Dedifferentiated amniotic fluid mesenchymal stem cell (primary cell): ENCODE data around the gene KL.

Experiments
- DNase-seq: peaks from one replicate; pipeline ENCODE4 v3.0.0-alpha.2; 2016; ENCODE audit errors: extremely low spot score

Gene KL

GRCh38 chr13:33004511-33004910 lies 11.7 kb upstream of the KL start:
- DNase-seq, result no peak

GRCh38 chr13:33006134-33006533 lies 10.1 kb upstream of the KL start:
- no peak for DNase-seq

DNA sequence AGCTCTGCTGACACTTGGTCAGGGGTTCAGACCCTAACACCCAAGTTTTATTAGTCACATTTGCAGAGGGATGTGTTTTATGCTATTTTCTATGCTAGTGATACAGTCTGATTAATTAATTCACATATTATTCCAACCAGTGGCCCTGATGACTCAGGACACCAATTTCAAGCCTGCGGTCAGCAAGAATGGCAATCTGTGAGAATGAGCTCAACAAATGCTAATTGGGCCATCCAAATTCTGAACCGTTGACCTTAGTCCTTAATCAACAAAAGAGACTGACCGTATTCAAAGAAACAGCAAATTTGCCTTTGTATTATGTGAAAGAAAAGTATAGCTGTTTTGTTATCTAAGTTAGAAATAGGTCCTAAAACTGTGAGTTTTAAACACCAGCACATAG lies 9.6 kb upstream of the KL start:
- no peak for DNase-seq

DNA sequence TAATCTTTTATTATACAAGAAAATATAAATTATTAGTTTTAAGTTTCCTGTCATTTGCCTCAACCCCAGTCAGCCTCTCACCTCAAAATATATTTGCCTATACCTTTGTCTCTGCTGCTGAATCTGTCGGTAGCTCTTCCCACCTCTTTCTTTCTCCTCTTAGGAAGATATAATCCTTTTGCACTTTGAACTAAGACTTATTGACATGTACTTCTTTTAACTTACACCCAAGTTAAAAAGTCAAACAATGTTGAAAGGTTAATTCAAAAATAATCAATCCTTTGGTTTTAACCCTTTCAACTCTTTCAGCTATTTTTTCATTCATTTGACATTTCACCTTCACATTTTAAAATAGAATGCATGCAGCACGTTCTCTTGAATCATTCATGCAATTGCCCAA lies 9.0 kb upstream of the KL start:
- DNase-seq, result no peak

DNA sequence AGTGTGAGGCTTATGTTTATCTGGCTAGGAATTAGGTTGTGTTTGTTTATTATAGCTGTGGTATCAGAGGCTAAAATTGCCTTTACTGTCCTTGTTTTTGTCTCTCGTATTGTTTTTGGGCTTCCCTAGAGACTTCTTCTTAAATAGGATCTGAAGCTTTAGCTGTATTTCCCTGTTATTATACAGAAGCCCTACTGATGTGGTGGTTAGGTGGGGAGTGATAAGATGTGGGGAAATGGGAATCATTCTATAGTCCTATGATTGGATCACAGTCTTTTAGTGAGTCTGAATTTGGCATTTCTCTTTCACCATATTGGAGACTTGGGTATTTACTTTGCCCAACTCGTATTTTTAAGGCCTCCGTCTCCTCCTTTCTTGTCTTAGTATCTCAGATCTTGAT lies 8.3 kb upstream of the KL start:
- no peak for DNase-seq

GRCh38 chr13:33008946-33009722 lies 7.1 kb upstream of the KL start:
- no peak for DNase-seq

DNA sequence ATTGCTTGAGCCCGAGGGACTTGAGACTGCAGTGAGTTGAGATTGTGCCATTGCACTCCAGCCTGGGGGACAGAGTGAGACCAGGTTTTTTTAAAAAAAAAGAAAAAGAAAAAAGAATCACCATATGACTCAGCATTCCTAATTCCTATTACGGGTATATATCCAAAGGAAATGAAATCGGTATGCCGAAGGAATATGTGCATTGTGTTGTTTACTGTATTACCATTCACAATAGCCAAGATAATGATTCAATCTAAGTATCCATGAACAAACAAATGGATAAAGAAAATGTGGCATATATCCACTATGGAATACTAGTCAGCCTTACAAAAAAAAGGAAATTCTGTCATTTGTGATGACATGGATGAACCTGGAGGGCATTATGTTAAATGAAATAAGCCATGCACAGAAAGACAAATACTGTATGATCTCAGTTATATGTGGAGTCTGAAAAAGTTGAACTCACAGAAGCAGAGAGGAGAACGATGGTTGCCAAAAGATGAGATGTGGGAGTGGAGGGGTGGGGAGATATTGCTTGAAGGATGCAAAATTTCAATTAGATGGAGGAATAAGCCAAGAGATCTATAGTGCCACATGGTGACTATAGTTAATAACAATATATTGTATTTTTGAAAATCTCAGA lies 4.3 kb upstream of the KL start:
- no peak for DNase-seq

DNA sequence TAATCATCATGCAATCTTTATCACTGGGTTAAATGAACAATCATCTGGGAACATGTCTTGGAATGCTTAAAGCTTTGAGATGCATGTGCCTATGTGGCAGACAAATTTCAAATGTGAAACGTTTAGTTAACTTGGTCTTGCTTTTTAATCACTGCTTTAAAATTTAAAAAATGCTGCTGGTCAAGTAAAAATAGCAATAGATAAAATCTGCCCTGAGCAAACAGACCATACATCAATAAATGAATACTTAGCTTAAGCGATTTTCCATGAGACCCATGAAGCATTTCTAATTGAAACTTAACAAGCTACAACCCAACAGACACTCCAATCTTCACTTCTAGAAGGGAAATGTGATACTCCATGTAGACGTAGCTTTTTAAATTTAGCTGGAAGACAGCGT lies 1.9 kb upstream of the KL start:
- no peak for DNase-seq

DNA sequence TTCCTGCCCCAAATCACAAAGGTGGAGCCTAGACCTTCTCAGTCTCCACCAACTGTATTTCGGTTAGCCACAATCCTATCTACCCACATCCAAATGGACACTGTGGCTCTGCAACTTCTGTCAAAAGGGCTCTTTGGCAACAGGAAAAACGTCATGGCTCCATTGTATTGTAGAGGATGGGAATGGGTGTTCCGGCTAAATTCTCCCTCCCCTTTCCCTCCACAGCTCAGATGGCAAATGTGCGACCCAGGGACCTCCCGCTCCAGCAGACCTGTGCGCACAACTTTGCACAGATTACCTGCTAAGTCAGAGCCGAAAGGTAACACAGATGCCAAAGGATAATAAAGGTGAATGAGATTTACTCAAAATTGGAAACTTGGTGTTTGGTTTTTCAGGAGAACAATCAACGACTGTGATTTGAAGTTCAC lies 968 bp upstream of the KL start:
- DNase-seq, result no peak

DNA sequence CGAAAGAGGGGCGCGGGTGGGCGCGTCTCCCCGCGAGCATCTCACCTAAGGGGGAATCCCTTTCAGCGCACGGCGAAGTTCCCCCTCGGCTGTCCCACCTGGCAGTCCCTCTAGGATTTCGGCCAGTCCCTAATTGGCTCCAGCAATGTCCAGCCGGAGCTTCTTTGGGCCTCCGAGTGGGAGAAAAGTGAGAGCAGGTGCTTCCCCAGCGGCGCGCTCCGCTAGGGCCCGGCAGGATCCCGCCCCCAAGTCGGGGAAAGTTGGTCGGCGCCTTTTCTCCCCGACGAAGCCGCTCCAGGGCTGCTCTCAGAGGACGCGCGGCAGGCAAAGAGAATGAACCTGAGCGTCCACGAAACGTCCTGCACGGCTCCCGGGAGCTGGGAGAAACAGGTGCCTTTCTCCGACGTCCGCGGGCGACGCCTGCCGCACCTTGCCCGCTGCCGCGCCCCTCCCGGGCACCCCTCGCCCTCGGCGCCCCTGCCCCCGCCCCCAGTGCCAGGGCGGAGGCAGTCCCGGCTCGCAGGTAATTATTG lies 366 bp upstream of the KL start:
- no peak for DNase-seq

DNA sequence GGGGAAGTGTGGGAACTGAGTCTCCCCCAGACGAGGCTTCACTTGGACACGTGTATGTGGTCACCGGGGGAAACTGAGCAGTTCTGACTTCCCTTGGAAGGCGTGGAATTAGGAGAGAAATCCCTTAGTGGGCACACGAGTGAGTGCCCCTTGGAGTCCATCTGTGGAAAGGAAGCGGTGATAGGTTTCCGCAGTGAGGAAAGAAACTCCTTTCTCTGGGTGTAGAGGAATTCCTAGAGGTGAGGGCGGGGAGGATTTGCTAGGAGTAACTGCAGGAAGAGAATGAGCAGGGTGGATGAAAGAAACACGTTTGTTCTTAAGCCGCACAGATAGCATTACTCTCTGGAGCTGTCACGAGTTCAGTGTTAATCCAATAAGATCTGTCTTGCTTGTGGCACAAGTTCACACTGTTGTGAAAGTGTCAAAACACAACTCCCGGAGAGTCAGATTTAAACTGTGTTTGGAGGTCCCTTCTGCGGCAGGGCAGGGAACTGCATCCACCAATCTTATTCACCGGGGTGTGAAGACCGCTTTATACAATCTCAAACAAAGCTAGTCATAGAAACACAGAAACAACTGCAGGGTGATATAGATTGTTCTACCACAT lies 1.2 kb downstream of the KL start:
- no peak for DNase-seq

DNA sequence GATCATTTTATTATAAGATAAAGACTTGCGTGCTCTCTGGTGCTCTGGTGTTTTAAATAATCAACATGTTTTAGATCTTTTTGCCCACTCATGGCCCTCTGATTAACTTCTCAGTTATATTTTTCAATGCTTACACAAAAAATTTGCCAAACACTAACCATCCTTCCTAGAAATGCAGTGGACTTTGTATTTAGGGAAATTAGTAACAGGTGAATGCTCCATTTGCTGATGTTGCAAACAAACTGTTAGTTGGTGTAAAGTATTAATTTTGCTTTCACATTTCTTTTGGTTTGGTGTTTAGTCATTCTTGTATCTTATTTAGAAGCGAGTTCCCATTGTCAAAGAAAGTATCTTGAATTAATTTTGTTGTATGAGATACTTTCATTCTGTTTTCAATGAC lies 2.7 kb downstream of the KL start:
- DNase-seq, result no peak

GRCh38 chr13:33022986-33023385 lies 6.8 kb downstream of the KL start:
- DNase-seq, result no peak

DNA sequence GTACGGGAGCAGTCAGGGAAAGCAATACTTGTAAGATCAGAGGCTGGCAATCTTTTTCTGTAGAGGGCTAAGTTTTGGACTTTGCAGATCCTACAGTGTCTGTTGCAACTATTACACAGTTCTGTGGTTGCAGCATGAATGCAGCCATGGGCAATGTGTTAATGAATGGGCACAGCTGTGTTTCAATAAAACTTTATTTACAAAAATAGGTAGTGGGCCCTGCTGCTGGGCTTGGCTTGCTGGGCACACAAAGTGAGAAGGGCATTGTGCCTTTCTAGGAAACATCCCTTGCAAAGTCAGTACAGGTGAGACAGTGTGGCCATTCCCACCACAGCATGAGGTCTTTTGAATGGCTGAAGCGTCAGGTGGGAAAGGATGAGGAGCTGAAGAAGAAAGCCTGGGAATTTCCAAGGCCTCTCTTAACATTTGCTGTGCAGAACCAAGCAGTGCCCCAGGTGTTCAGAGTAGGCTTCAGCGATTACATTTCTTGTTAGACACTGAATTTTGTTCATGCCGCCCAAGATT lies 9.1 kb downstream of the KL start:
- DNase-seq, result no peak

- no peak for DNase-seq
Observed at GRCh38 chr13:33026489-33027152, 10.4 kb downstream of the KL start.

DNA sequence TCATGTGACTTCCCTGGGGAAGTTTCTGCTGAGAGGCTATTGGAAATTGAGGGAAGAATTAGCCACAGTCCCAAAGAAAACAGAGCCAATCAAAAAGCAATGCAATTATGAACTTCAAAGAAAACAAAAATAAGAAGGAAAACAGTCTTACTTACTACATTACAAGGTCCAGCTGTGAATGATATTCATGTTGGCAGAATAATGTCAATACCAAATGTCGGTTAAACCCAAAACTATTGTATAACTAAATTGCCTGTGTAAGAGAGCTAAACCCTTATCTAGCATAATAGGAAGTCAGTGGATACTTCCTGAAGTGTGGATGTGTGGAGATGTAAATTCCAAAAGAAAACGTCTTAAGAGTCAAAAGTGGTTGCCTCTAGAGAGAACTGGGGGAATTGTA lies 12.4 kb downstream of the KL start:
- DNase-seq, result no peak

GRCh38 chr13:33031277-33031676 lies 15.1 kb downstream of the KL start:
- no peak for DNase-seq

- DNase-seq, result no peak
Observed at GRCh38 chr13:33032037-33032625, 15.9 kb downstream of the KL start.

- DNase-seq, result no peak
Observed at GRCh38 chr13:33033051-33033812, 17.0 kb downstream of the KL start.

DNA sequence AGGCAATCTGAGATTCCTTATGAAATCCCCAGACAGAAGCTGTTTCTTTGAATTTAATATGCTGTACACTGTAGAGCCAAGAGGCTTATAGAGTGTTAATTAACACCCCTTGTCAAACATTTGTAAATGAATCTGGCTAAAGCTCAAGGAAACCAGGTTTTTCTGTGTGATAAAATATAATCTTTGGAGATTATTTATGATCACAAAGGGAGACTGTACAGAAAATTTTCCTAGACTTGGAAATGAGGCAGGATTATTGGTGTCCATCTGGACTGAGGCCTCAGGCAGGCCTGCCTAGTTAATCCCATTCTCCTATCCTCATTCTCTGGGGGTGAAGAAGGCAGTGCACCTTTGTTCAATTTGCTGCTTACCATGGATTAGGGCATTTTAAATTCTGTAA lies 17.8 kb downstream of the KL start:
- DNase-seq, result no peak

DNA sequence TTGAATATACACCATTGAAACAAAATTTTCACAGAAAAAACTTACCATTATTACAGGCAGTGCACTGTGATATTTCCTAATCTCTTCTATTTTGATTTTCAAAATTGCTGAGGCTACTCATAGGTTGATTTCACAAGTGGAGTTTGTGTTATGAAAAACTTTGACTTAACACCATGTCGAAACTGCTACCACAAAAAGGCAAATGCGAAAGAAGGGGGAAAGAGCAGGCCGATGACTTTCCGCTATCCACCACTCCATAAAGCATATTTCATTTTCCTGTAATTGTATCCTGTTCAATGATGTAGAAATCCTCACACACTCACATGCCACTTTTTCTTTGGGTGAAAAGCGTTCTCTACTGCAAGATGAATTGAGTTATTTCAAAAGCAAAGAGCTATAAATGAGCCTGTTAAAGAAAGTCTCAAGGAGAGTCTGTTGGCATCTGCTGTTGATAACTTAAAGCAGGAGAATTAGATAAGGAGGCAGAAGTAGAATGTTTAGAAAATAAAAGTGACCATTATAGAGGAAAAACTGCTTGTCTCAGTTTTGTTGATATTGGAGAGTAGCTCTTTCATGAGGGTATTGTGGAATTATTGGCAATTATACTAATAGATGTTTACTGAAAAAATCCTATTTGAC lies 18.8 kb downstream of the KL start:
- DNase-seq, result no peak
